Smooth muscle cell (in vitro differentiated cells): Measurements from ENCODE around the gene IL5. TPM values are rescaled to one million over a fixed set of nuclear protein-coding genes. Genes with fewer than 3 reads are reported as not detected.
A peak's percentile ranks its signal among the peaks of the same experiment; 100 is the strongest.

Experiments
- DNase-seq: peaks from one replicate; lab custom pipeline; 2025; ENCODE audit not compliant: unreplicated experiment; lab: John Stamatoyannopoulos, UW
- H2AFZ ChIP-seq: fragments of 200-600 bp; sonication (generic); 2 replicates; pipeline ENCODE4 v1.6.0; 2016; ENCODE audit warnings: antibody characterized with exemption, low read depth, mild to moderate bottlenecking
- H3F3A ChIP-seq: fragments of 200-600 bp; sonication (generic); 2 replicates; pipeline ENCODE4 v1.6.0; 2017; ENCODE audit warnings: antibody characterized with exemption, low read depth
- H3K27ac ChIP-seq: fragments of 200-600 bp; sonication (generic); 2 replicates; pipeline ENCODE4 v1.5.1; 2016; ENCODE audit warnings: low read depth, mild to moderate bottlenecking
- H3K27me3 ChIP-seq: fragments of 200-600 bp; sonication (generic); 2 replicates; pipeline ENCODE4 v1.6.1; 2016; ENCODE audit warnings: low read depth, mild to moderate bottlenecking
- H3K36me3 ChIP-seq: fragments of 200-600 bp; sonication (generic); 2 replicates; pipeline ENCODE4 v1.5.1; 2016; ENCODE audit warnings: low read depth
- H3K4me1 ChIP-seq: fragments of 200-600 bp; sonication (generic); 2 replicates; pipeline ENCODE4 v1.5.1; 2016; ENCODE audit warnings: low read depth
- H3K4me2 ChIP-seq: fragments of 200-600 bp; sonication (generic); 2 replicates; pipeline ENCODE4 v1.6.0; 2016; ENCODE audit warnings: mild to moderate bottlenecking
- H3K4me3 ChIP-seq: fragments of 200-600 bp; sonication (generic); 2 replicates; pipeline ENCODE4 v1.5.1; 2016; ENCODE audit warnings: mild to moderate bottlenecking
- H3K79me2 ChIP-seq: fragments of 200-600 bp; sonication (generic); 2 replicates; pipeline ENCODE4 v1.6.0; 2016; ENCODE audit warnings: low read depth, mild to moderate bottlenecking
- H3K9ac ChIP-seq: fragments of 200-600 bp; sonication (generic); 2 replicates; pipeline ENCODE4 v1.6.0; 2016; ENCODE audit warnings: low read depth
- H3K9me3 ChIP-seq: fragments of 200-600 bp; sonication (generic); replicated peaks from 2 replicates; pipeline ENCODE4 v1.5.1; 2016; ENCODE audit warnings: low read depth
- H4K20me1 ChIP-seq: fragments of 200-600 bp; sonication (generic); 2 replicates; pipeline ENCODE4 v1.6.0; 2016; ENCODE audit warnings: low read depth
- WGBS: methylation state at CpG from one replicate; pipeline ENCODE4 v1.1.7; 2016; ENCODE audit warnings: low lambda C conversion rate; 5-methylcytosine and 5-hydroxymethylcytosine counted together
- polyA plus RNA-seq: library from polyadenylated mRNA; unstranded; fragments of >200 nt; fragmentation: Nextera tagmentation; extraction: Ambion mirVana; gene quantifications from 2 replicates; pipeline ENCODE4 v1.2.1, GENCODE V29; 2016
- total RNA-seq: library from RNA; depleted of rRNA; stranded (reverse); fragments of >200 nt; gene quantifications from 2 replicates; pipeline ENCODE4 v1.2.3, GENCODE V29; 2014
- TF ChIP-seq, protein P1 (sequence below): fragments of 200-600 bp; sonication (generic); IDR thresholded peaks from 2 replicates; pipeline ENCODE4 v1.5.1; 2017; ENCODE audit warnings: borderline replicate concordance, mild to moderate bottlenecking, antibody characterized with exemption; ENCODE audit not compliant: insufficient read depth, poor library complexity, severe bottlenecking

Gene IL5
- total and polyA plus RNA-seq, 2 experiments from 2014 or later, result not detected

DNA sequence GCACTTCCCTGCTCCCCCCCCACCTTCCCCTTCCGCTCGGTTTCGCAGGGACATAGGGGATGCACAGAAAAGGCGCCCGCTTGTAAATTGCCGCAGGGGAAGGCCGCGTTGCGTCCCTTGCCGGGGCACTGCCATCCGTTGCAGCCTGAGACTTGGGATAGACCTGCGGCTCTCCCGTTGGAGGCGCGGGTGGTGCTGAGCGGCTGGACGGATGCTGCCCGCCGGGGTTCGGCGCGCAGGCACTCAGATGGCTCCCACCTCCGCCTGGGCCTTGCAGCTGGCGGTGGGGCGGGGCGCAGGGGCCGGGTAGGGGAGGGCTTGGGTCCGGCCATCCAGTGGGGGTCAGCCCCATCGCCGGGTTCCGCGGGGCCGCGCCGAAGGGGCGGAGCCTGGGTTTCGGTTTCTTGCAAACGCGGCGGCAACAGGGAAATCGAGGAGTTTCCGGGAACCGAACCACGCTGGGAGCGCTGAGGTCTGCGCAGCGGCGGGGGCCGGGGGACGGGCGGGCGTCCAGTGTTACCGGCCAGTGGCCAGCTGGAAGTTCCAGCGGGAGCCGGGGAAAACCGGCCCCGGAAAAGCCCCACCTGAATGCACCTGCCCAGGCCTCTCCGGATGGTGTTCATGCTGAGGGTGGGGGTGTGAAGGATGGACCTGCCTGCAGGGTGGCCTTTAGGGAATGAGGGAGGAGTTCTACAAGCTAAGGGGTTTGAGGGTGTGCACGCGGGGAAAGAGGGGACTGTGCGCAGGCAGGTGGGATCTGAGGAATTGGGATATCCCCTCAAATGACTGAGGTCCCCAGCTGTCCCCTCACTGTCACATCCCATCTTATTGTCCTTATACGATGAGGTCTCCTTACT, 46.5 kb downstream of the IL5 start:
- H2AFZ ChIP-seq, result peak overlapping the region; percentile 81
- TF ChIP-seq, protein P1, sequence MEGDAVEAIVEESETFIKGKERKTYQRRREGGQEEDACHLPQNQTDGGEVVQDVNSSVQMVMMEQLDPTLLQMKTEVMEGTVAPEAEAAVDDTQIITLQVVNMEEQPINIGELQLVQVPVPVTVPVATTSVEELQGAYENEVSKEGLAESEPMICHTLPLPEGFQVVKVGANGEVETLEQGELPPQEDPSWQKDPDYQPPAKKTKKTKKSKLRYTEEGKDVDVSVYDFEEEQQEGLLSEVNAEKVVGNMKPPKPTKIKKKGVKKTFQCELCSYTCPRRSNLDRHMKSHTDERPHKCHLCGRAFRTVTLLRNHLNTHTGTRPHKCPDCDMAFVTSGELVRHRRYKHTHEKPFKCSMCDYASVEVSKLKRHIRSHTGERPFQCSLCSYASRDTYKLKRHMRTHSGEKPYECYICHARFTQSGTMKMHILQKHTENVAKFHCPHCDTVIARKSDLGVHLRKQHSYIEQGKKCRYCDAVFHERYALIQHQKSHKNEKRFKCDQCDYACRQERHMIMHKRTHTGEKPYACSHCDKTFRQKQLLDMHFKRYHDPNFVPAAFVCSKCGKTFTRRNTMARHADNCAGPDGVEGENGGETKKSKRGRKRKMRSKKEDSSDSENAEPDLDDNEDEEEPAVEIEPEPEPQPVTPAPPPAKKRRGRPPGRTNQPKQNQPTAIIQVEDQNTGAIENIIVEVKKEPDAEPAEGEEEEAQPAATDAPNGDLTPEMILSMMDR, result no peak
- peaks cover 7% of the 10 kb centered on the region for H3K4me1 ChIP-seq
- no peak overlapping the region for H3K9ac ChIP-seq
- H3K4me2 ChIP-seq, result peak overlapping the region; percentile 83
- no peaks in the 10 kb centered on the region for H3K79me2 ChIP-seq
- peak overlapping the region; percentile 78 for H3K27ac ChIP-seq
- no peaks in the 10 kb centered on the region for H4K20me1 ChIP-seq
- no peaks in the 10 kb centered on the region for H3K27me3 ChIP-seq
- no peaks in the 10 kb centered on the region for H3K9me3 ChIP-seq
- 4% methylated on average over 57 of the region's 62 CpGs for WGBS
- DNase-seq, result peak; percentile 72
- peak overlapping the region; percentile 54 for H3K4me3 ChIP-seq
- no peaks in the 10 kb centered on the region for H3K36me3 ChIP-seq
- peaks cover 22% of the 10 kb centered on the region for H3F3A ChIP-seq

DNA sequence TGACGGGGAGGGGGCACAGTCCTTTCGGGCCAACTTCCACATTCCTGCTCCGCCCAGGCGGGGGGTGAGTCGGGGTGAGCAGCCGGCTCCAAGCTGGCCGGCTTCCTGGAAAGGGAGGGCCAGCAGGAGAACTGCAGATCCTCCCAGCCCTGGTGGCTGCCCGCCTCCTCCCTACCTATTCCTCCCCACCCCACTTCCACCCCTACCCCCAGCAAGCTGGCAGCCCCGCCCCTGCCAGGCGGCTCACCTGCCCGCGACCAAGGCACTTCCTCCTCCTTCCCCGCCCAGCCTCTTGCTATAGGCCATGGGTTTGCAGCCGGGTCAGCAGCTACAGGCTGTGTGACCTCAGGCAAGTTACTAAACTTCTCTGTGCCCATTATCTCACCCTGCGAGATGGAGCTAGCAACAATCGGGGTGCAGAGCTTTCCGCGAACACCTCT, 47.1 kb downstream of the IL5 start:
- WGBS, result under 1% methylated on average over 13 of the region's 18 CpGs
- no peaks in the 10 kb centered on the region for H4K20me1 ChIP-seq
- peaks cover 7% of the 10 kb centered on the region for H3K4me1 ChIP-seq
- H3K4me2 ChIP-seq, result peak overlapping the region; percentile 83
- H3K4me3 ChIP-seq, result peak overlapping the region; percentile 54
- H2AFZ ChIP-seq, result peak overlapping the region; percentile 81
- peak overlapping the region; percentile 78 for H3K27ac ChIP-seq
- DNase-seq, result peak; percentile 85
- no peaks in the 10 kb centered on the region for H3K79me2 ChIP-seq
- H3F3A ChIP-seq, result peaks cover 22% of the 10 kb centered on the region
- TF ChIP-seq, protein P1, result no peak
- H3K36me3 ChIP-seq, result no peaks in the 10 kb centered on the region
- H3K27me3 ChIP-seq, result no peaks in the 10 kb centered on the region
- H3K9me3 ChIP-seq, result no peaks in the 10 kb centered on the region
- H3K9ac ChIP-seq, result peak overlapping the region; percentile 45

GRCh38 chr5:132495667-132496190, 47.6 kb downstream of the IL5 start:
- 2% methylated on average over 25 of the region's 30 CpGs for WGBS
- peak overlapping the region; percentile 78 for H3K27ac ChIP-seq
- no peaks in the 10 kb centered on the region for H4K20me1 ChIP-seq
- peak overlapping the region; percentile 54 for H3K4me3 ChIP-seq
- DNase-seq, result peak; percentile 85
- no peaks in the 10 kb centered on the region for H3K36me3 ChIP-seq
- peak overlapping the region; percentile 81 for H2AFZ ChIP-seq
- peak overlapping the region; percentile 83 for H3K4me2 ChIP-seq
- TF ChIP-seq, protein P1, result no peak
- H3K9ac ChIP-seq, result peak overlapping the region; percentile 45
- H3K4me1 ChIP-seq, result peaks cover 7% of the 10 kb centered on the region
- H3K27me3 ChIP-seq, result no peaks in the 10 kb centered on the region
- H3K79me2 ChIP-seq, result no peaks in the 10 kb centered on the region
- H3F3A ChIP-seq, result peaks cover 22% of the 10 kb centered on the region
- H3K9me3 ChIP-seq, result no peaks in the 10 kb centered on the region
